H9 (cell line): ENCODE results near the gene MCHR2. TPM values are rescaled to one million over a fixed set of nuclear protein-coding genes. Genes with fewer than 3 reads are reported as not detected.

Experiments used
- DNase-seq: peaks from one replicate; pipeline ENCODE4 v3.0.0-alpha.2; 2017
- H2AFZ ChIP-seq: one replicate; pipeline ENCODE4 v1.6.1; 2013; ENCODE audit warnings: mild to moderate bottlenecking, low read length, control low read depth, moderate library complexity
- H2AK5ac ChIP-seq: 2 replicates; pipeline ENCODE4 v1.6.1; 2013; ENCODE audit warnings: low read length, control low read depth, mixed read lengths; ENCODE audit not compliant: insufficient read length
- H2BK120ac ChIP-seq: one replicate; pipeline ENCODE4 v1.6.1; 2013; ENCODE audit warnings: low read depth, mild to moderate bottlenecking, low read length, control low read depth, inconsistent platforms; ENCODE audit not compliant: poor library complexity, severe bottlenecking
- H2BK12ac ChIP-seq: 2 replicates; pipeline ENCODE4 v1.6.1; 2013; ENCODE audit warnings: low read length, control low read depth, mixed read lengths, low read depth; ENCODE audit not compliant: insufficient read length
- H2BK15ac ChIP-seq: 2 replicates; pipeline ENCODE4 v1.6.1; 2013; ENCODE audit warnings: low read depth, low read length, control low read depth
- H2BK20ac ChIP-seq: one replicate; pipeline ENCODE4 v1.6.1; 2013; ENCODE audit warnings: low read depth, mild to moderate bottlenecking, low read length, control low read depth, inconsistent platforms; ENCODE audit not compliant: poor library complexity, severe bottlenecking
- H2BK5ac ChIP-seq: 2 replicates; pipeline ENCODE4 v1.6.1; 2013; ENCODE audit warnings: low read length, control low read depth, mixed read lengths; ENCODE audit not compliant: insufficient read length
- H3K14ac ChIP-seq: 2 replicates; pipeline ENCODE4 v1.6.1; 2013; ENCODE audit warnings: low read length, control low read depth; ENCODE audit not compliant: insufficient read depth
- H3K18ac ChIP-seq: 2 replicates; pipeline ENCODE4 v1.6.1; 2013; ENCODE audit warnings: low read depth, mild to moderate bottlenecking, mixed read lengths, low read length, control low read depth; ENCODE audit not compliant: insufficient read length
- H3K23ac ChIP-seq: 2 replicates; pipeline ENCODE4 v1.6.1; 2013; ENCODE audit warnings: low read length, control low read depth, mixed read lengths, low read depth; ENCODE audit not compliant: insufficient read length
- H3K23me2 ChIP-seq: 2 replicates; pipeline ENCODE4 v1.6.1; 2013; ENCODE audit warnings: low read depth, mild to moderate bottlenecking, mixed read lengths, low read length, control low read depth; ENCODE audit not compliant: insufficient read length, poor library complexity, severe bottlenecking
- H3K27ac ChIP-seq: 2 replicates; pipeline ENCODE4 v1.5.1; 2013; ENCODE audit warnings: low read length, control low read depth, mixed read lengths, low read depth; ENCODE audit not compliant: insufficient read length
- H3K27me3 ChIP-seq: 2 replicates; pipeline ENCODE4 v1.6.1; 2013; ENCODE audit warnings: low read length, control low read depth, inconsistent platforms; ENCODE audit not compliant: insufficient read depth
- H3K4ac ChIP-seq: 2 replicates; pipeline ENCODE4 v1.6.1; 2013; ENCODE audit warnings: low read depth, mild to moderate bottlenecking, control low read depth, inconsistent platforms, low read length, moderate library complexity
- H3K4me1 ChIP-seq: 2 replicates; pipeline ENCODE4 v1.6.1; 2013; ENCODE audit warnings: low read length, control low read depth, inconsistent platforms; ENCODE audit not compliant: insufficient read depth
- H3K4me2 ChIP-seq: 2 replicates; pipeline ENCODE4 v1.6.1; 2013; ENCODE audit warnings: low read length, control low read depth, mixed read lengths; ENCODE audit not compliant: insufficient read length, insufficient read depth
- H3K56ac ChIP-seq: 2 replicates; pipeline ENCODE4 v1.6.1; 2013; ENCODE audit warnings: low read depth, mild to moderate bottlenecking, mixed read lengths, low read length, control low read depth; ENCODE audit not compliant: insufficient read length
- H3K79me1 ChIP-seq: 2 replicates; pipeline ENCODE4 v1.6.1; 2013; ENCODE audit warnings: low read depth, mild to moderate bottlenecking, moderate library complexity, low read length, control low read depth, inconsistent platforms; ENCODE audit not compliant: insufficient read depth, poor library complexity, severe bottlenecking
- H3K79me2 ChIP-seq: 2 replicates; pipeline ENCODE4 v1.6.1; 2013; ENCODE audit warnings: low read length, control low read depth, inconsistent platforms; ENCODE audit not compliant: insufficient read depth
- H3K9ac ChIP-seq: 2 replicates; pipeline ENCODE4 v1.6.1; 2013; ENCODE audit warnings: low read length, control low read depth, mixed read lengths; ENCODE audit not compliant: insufficient read length; ENCODE audit errors: extremely low read depth
- H3K9me3 ChIP-seq: one replicate; pipeline ENCODE4 v1.6.1; 2013; ENCODE audit warnings: low read depth, low read length, inconsistent platforms; ENCODE audit not compliant: control insufficient read depth
- H3T11ph ChIP-seq: one replicate; pipeline ENCODE4 v1.6.1; 2013; ENCODE audit warnings: mild to moderate bottlenecking, low read length, control low read depth, inconsistent platforms
- H4K20me1 ChIP-seq: one replicate; pipeline ENCODE4 v1.6.1; 2013; ENCODE audit not compliant: control insufficient read depth, insufficient read length, insufficient read depth
- H4K5ac ChIP-seq: 2 replicates; pipeline ENCODE4 v1.6.1; 2013; ENCODE audit warnings: low read depth, mild to moderate bottlenecking, mixed read lengths, low read length, control low read depth; ENCODE audit not compliant: insufficient read length
- H4K8ac ChIP-seq: replicated peaks from 2 replicates; pipeline ENCODE4 v1.6.1; 2013; ENCODE audit warnings: low read length, control low read depth, mixed read lengths, low read depth; ENCODE audit not compliant: insufficient read length
- H4K91ac ChIP-seq: 2 replicates; pipeline ENCODE4 v1.6.1; 2013; ENCODE audit warnings: low read depth, mild to moderate bottlenecking, moderate library complexity, mixed read lengths, low read length, control low read depth; ENCODE audit not compliant: insufficient read length
- H3K27ac Mint-ChIP-seq, 3 experiments: 2 replicates in 2 of 3; 3 replicates in 1 of 3; pipeline ENCODE4 v1.8.0; 2020 to 2021; ENCODE audit warnings: mixed read lengths in 3 of 3, mild to moderate bottlenecking in 1 of 3, moderate library complexity in 1 of 3
- H3K27me3 Mint-ChIP-seq: 2 replicates; pipeline ENCODE4 v1.8.0; 2021; ENCODE audit warnings: low read depth, mild to moderate bottlenecking, moderate library complexity, mixed read lengths
- H3K36me3 Mint-ChIP-seq, 3 experiments: 2 replicates in 2 of 3; 3 replicates in 1 of 3; pipeline ENCODE4 v1.8.0; 2020 to 2021; ENCODE audit warnings: low read depth in 3 of 3, mixed read lengths in 3 of 3; ENCODE audit not compliant: insufficient read depth in 1 of 3
- H3K4me1 Mint-ChIP-seq, 2 experiments: 2 replicates each; pipeline ENCODE4 v1.8.0; 2020; ENCODE audit warnings: mixed read lengths in 2 of 2
- H3K4me3 Mint-ChIP-seq, 2 experiments: 2 replicates in 1 of 2; 3 replicates in 1 of 2; pipeline ENCODE4 v1.8.0; 2020 to 2021; ENCODE audit warnings: mild to moderate bottlenecking in 2 of 2, mixed read lengths in 2 of 2, moderate library complexity in 1 of 2
- H3K9me3 Mint-ChIP-seq, 2 experiments: 2 replicates in 1 of 2; 3 replicates in 1 of 2; pipeline ENCODE4 v1.8.0; 2020; ENCODE audit warnings: mild to moderate bottlenecking in 2 of 2, mixed read lengths in 2 of 2, moderate library complexity in 1 of 2
- CTCF ChIP-seq: fragments of 200-600 bp; sonication (generic); conservative IDR thresholded peaks from 3 replicates; pipeline ENCODE4 v1.8.0; 2021; ENCODE audit warnings: antibody characterized with exemption, mild to moderate bottlenecking
- WGBS: extraction: QIAGEN DNeasy Blood & Tissue Kit; methylation state at CpG from one replicate; pipeline ENCODE4 v1.1.7; 2013; ENCODE audit warnings: missing lambda C conversion rate, low lambda C conversion rate, mixed read lengths; ENCODE audit not compliant: insufficient read length; ENCODE audit errors: extremely low coverage; 5-methylcytosine and 5-hydroxymethylcytosine counted together
- total RNA-seq: library from RNA; stranded (reverse); gene quantifications from 2 replicates; pipeline ENCODE4 v1.2.1, GENCODE V29; 2021

MCHR2 gene
- total RNA-seq, 1 experiment from 2014 or later: not detected

- no CpG with 5 or more reads among the region's 1 CpG for WGBS
- no peaks in the 10 kb centered on the region for H3K4me1 Mint-ChIP-seq
- H2AK5ac ChIP-seq: no peak overlapping the region
Observed at GRCh38 chr6:99979953-99980352, 14.1 kb downstream of the MCHR2 start.

More at GRCh38 chr6:99979953-99980352, 14.1 kb downstream of the MCHR2 start:
- Histone ChIP-seq H2BK20ac (no peak overlapping the region), H3K9me3 (peaks cover 5% of the 10 kb centered on the region), H3T11ph (no peak overlapping the region), H3K4ac (no peak overlapping the region), H3K56ac (no peak overlapping the region), H4K91ac (no peak overlapping the region), H4K5ac (no peak overlapping the region), H3K18ac (no peak overlapping the region), H3K27me3 (no peaks in the 10 kb centered on the region), H2AFZ (no peak overlapping the region), H3K4me2 (no peak overlapping the region), H3K23ac (no peak overlapping the region), H3K4me1 (no peaks in the 10 kb centered on the region), H3K79me2 (no peaks in the 10 kb centered on the region), H2BK15ac (no peak overlapping the region), H3K23me2 (no peaks in the 10 kb centered on the region), H2BK120ac (no peak overlapping the region), H4K8ac (no peak overlapping the region), H3K9ac (no peak overlapping the region), H2BK12ac (no peak overlapping the region), H4K20me1 (no peaks in the 10 kb centered on the region), H3K14ac (no peak overlapping the region), H3K27ac (no peak overlapping the region), H2BK5ac (no peak overlapping the region), H3K79me1 (no peaks in the 10 kb centered on the region)
- H3K36me3 Mint-ChIP-seq: peaks cover 0 to 9% (median 7%) of the 10 kb centered on the region in 3 experiments; a peak in 4 of 7 replicates
- H3K9me3 Mint-ChIP-seq: peaks cover 11 to 12% of the 10 kb centered on the region in 2 experiments
- no peak for TF ChIP-seq CTCF
- DNase-seq: no peak
- no peaks in the 10 kb centered on the region; the same call in 1 of the 2 replicates for H3K27me3 Mint-ChIP-seq
- H3K27ac Mint-ChIP-seq: no peak overlapping the region
- H3K4me3 Mint-ChIP-seq: no peak overlapping the region
